Endothelial cell (in vitro differentiated cells): ENCODE results near the gene LRRC2. TPM values are rescaled to one million over a fixed set of nuclear protein-coding genes. Genes with fewer than 3 reads are reported as not detected.

Experiments
- DNase-seq: peaks from one replicate; pipeline ENCODE4 v3.0.0; 2021; ENCODE audit warnings: low spot score
- H3K27ac Mint-ChIP-seq: one replicate; pipeline ENCODE4 v1.8.0; 2021; ENCODE audit warnings: mixed read lengths, inconsistent platforms; ENCODE audit not compliant: unreplicated experiment
- H3K27me3 Mint-ChIP-seq: one replicate; pipeline ENCODE4 v1.8.0; 2021; ENCODE audit warnings: mild to moderate bottlenecking, moderate library complexity, mixed read lengths, inconsistent platforms; ENCODE audit not compliant: unreplicated experiment
- H3K36me3 Mint-ChIP-seq: one replicate; pipeline ENCODE4 v1.8.0; 2021; ENCODE audit warnings: mild to moderate bottlenecking, low read depth, mixed read lengths, inconsistent platforms; ENCODE audit not compliant: unreplicated experiment
- H3K4me1 Mint-ChIP-seq: one replicate; pipeline ENCODE4 v1.8.0; 2021; ENCODE audit warnings: mild to moderate bottlenecking, mixed read lengths, inconsistent platforms; ENCODE audit not compliant: unreplicated experiment
- H3K4me3 Mint-ChIP-seq: one replicate; pipeline ENCODE4 v1.8.0; 2021; ENCODE audit warnings: mild to moderate bottlenecking, mixed read lengths, inconsistent platforms; ENCODE audit not compliant: unreplicated experiment
- H3K9me3 Mint-ChIP-seq: one replicate; pipeline ENCODE4 v1.8.0; 2021; ENCODE audit warnings: mixed read lengths, inconsistent platforms; ENCODE audit not compliant: unreplicated experiment
- CTCF ChIP-seq: fragments of 200-600 bp; sonication (generic); IDR thresholded peaks from one replicate; pipeline ENCODE4 v1.5.0; 2021; ENCODE audit warnings: antibody characterized with exemption; ENCODE audit not compliant: unreplicated experiment
- total RNA-seq: library from RNA; stranded (reverse); fragmentation: NEBNext Ultra II Directional; extraction: Animal tissue kit (Norgen Biotek cat#: 25700); gene quantifications from one replicate; pipeline ENCODE4 v1.2.1, GENCODE V29; 2021; ENCODE audit not compliant: unreplicated experiment

The LRRC2 gene
- total RNA-seq, 1 donor from 2014 or later: 0.23 TPM

- no peak overlapping the region for H3K27ac Mint-ChIP-seq
- H3K36me3 Mint-ChIP-seq: no peaks in the 10 kb centered on the region
- no peak for TF ChIP-seq CTCF
- H3K4me1 Mint-ChIP-seq: no peaks in the 10 kb centered on the region
- no peaks in the 10 kb centered on the region for H3K9me3 Mint-ChIP-seq
- H3K27me3 Mint-ChIP-seq: no peaks in the 10 kb centered on the region
- no peak for DNase-seq
- H3K4me3 Mint-ChIP-seq: no peak overlapping the region
Measured at GRCh38 chr3:46489381-46489780, 76.7 kb downstream of the LRRC2 start.

- Mint-ChIP-seq H3K27me3 (no peaks in the 10 kb centered on the region), H3K36me3 (no peaks in the 10 kb centered on the region), H3K4me1 (no peaks in the 10 kb centered on the region), H3K9me3 (no peaks in the 10 kb centered on the region), H3K27ac (no peak overlapping the region), H3K4me3 (no peak overlapping the region)
- peak; percentile 96 for DNase-seq
- TF ChIP-seq CTCF: peak; percentile 95
Measured at GRCh38 chr3:46488735-46489361, 77.3 kb downstream of the LRRC2 start.

- DNase-seq: no peak
- H3K9me3 Mint-ChIP-seq: no peaks in the 10 kb centered on the region
- peaks cover 3% of the 10 kb centered on the region for H3K27me3 Mint-ChIP-seq
- H3K4me1 Mint-ChIP-seq: peaks cover 8% of the 10 kb centered on the region
- TF ChIP-seq CTCF: no peak
- H3K4me3 Mint-ChIP-seq: no peak overlapping the region
- no peak overlapping the region for H3K27ac Mint-ChIP-seq
- H3K36me3 Mint-ChIP-seq: no peaks in the 10 kb centered on the region
Measured at GRCh38 chr3:46485779-46486175, 80.3 kb downstream of the LRRC2 start.

- no peak overlapping the region for H3K4me3 Mint-ChIP-seq
- H3K9me3 Mint-ChIP-seq: no peaks in the 10 kb centered on the region
- no peaks in the 10 kb centered on the region for H3K36me3 Mint-ChIP-seq
- no peak for TF ChIP-seq CTCF
- peaks cover 3% of the 10 kb centered on the region for H3K27me3 Mint-ChIP-seq
- peaks cover 14% of the 10 kb centered on the region for H3K4me1 Mint-ChIP-seq
- DNase-seq: no peak
- H3K27ac Mint-ChIP-seq: no peak overlapping the region
Measured at GRCh38 chr3:46484911-46485778, 81.0 kb downstream of the LRRC2 start.

- no peaks in the 10 kb centered on the region for H3K36me3 Mint-ChIP-seq
- no peak for TF ChIP-seq CTCF
- H3K27ac Mint-ChIP-seq: no peak overlapping the region
- H3K27me3 Mint-ChIP-seq: peaks cover 3% of the 10 kb centered on the region
- DNase-seq: no peak
- no peak overlapping the region for H3K4me3 Mint-ChIP-seq
- no peaks in the 10 kb centered on the region for H3K9me3 Mint-ChIP-seq
- peaks cover 18% of the 10 kb centered on the region for H3K4me1 Mint-ChIP-seq
Measured at GRCh38 chr3:46484388-46484787, 81.7 kb downstream of the LRRC2 start.
